Astrocyte (in vitro differentiated cells and primary cell): ENCODE results near the gene MAK. TPM values are rescaled to one million over a fixed set of nuclear protein-coding genes. Genes with fewer than 3 reads are reported as not detected.

Experiments used
- DNase-seq: peaks from one replicate; pipeline ENCODE4 v3.0.0-alpha.2; 2010; ENCODE audit warnings: low read depth
- FAIRE-seq: peaks from 2 replicates; lab custom pipeline; 2011; peaks lifted over from hg19 to GRCh38; lab: Jason Lieb, UNC
- H2AFZ ChIP-seq: 2 replicates; pipeline ENCODE4 v1.6.0; 2012; ENCODE audit warnings: low read depth, low read length, inconsistent platforms
- H3K27ac ChIP-seq: 2 replicates; pipeline ENCODE4 v1.5.1; 2011; ENCODE audit warnings: low read depth, low read length, inconsistent platforms
- H3K27me3 ChIP-seq: 2 replicates; pipeline ENCODE4 v1.6.0; 2011; ENCODE audit warnings: low read length, inconsistent platforms; ENCODE audit not compliant: insufficient read depth
- H3K36me3 ChIP-seq: 2 replicates; pipeline ENCODE4 v1.5.1; 2011; ENCODE audit warnings: low read length, inconsistent platforms; ENCODE audit not compliant: insufficient read depth
- H3K4me1 ChIP-seq: 2 replicates; pipeline ENCODE4 v1.5.1; 2011; ENCODE audit warnings: low read length, inconsistent platforms; ENCODE audit not compliant: insufficient read depth
- H3K4me2 ChIP-seq: 2 replicates; pipeline ENCODE4 v1.6.0; 2012; ENCODE audit warnings: low read length, inconsistent platforms
- H3K4me3 ChIP-seq: 2 replicates; pipeline ENCODE4 v1.5.1; 2011; ENCODE audit warnings: low read depth, mild to moderate bottlenecking, low read length, inconsistent platforms; ENCODE audit not compliant: insufficient read depth
- H3K79me2 ChIP-seq: 2 replicates; pipeline ENCODE4 v1.6.0; 2012; ENCODE audit warnings: mild to moderate bottlenecking, low read length, inconsistent platforms; ENCODE audit not compliant: insufficient read depth
- H3K9ac ChIP-seq: 2 replicates; pipeline ENCODE4 v1.6.0; 2012; ENCODE audit warnings: mild to moderate bottlenecking, low read length, inconsistent platforms
- H3K9me3 ChIP-seq: 2 replicates; pipeline ENCODE4 v1.5.1; 2012; ENCODE audit warnings: low read depth, mild to moderate bottlenecking, low read length, inconsistent platforms; ENCODE audit not compliant: insufficient read depth
- H4K20me1 ChIP-seq: 2 replicates; pipeline ENCODE4 v1.6.0; 2012; ENCODE audit warnings: low read length, inconsistent platforms; ENCODE audit not compliant: insufficient read depth
- H3K27ac Mint-ChIP-seq: one replicate; pipeline ENCODE4 v1.8.0; 2021; ENCODE audit warnings: mild to moderate bottlenecking, mixed read lengths; ENCODE audit not compliant: unreplicated experiment
- H3K27me3 Mint-ChIP-seq: one replicate; pipeline ENCODE4 v1.8.0; 2021; ENCODE audit warnings: low read depth, mixed read lengths; ENCODE audit not compliant: unreplicated experiment
- H3K36me3 Mint-ChIP-seq: one replicate; pipeline ENCODE4 v1.8.0; 2021; ENCODE audit warnings: low read depth, mixed read lengths; ENCODE audit not compliant: unreplicated experiment
- H3K4me1 Mint-ChIP-seq: one replicate; pipeline ENCODE4 v1.8.0; 2021; ENCODE audit warnings: low read depth, mixed read lengths; ENCODE audit not compliant: unreplicated experiment
- H3K4me3 Mint-ChIP-seq: one replicate; pipeline ENCODE4 v1.8.0; 2021; ENCODE audit warnings: mild to moderate bottlenecking, moderate library complexity, mixed read lengths; ENCODE audit not compliant: unreplicated experiment
- H3K9me3 Mint-ChIP-seq: one replicate; pipeline ENCODE4 v1.8.0; 2021; ENCODE audit warnings: mild to moderate bottlenecking, mixed read lengths; ENCODE audit not compliant: unreplicated experiment
- EZH2 ChIP-seq: IDR thresholded peaks from 2 replicates; pipeline ENCODE4 v1.6.1; 2012; ENCODE audit warnings: mild to moderate bottlenecking, low read length, inconsistent platforms; ENCODE audit not compliant: insufficient read depth
- total RNA-seq: library from RNA; stranded (reverse); gene quantifications from 2 replicates; pipeline ENCODE4 v1.2.1, GENCODE V29; 2021
- TF ChIP-seq, protein P1 (sequence below): IDR thresholded peaks from 2 replicates; pipeline ENCODE4 v1.5.1; 2011; ENCODE audit warnings: low read depth, mild to moderate bottlenecking, inconsistent platforms, low read length, moderate library complexity; ENCODE audit not compliant: insufficient read depth

Gene MAK
- total RNA-seq, 1 donor from 2014 or later = 0.05 TPM

- H3K9me3 Mint-ChIP-seq = no peaks in the 10 kb centered on the region
- no peak overlapping the region for H3K27ac ChIP-seq
- H3K27me3 Mint-ChIP-seq = peaks cover 34% of the 10 kb centered on the region
- no peak for DNase-seq
- no peaks in the 10 kb centered on the region for H3K4me1 Mint-ChIP-seq
- no peaks in the 10 kb centered on the region for H3K36me3 Mint-ChIP-seq
- no peaks in the 10 kb centered on the region for H3K36me3 ChIP-seq
- H3K9ac ChIP-seq = no peak overlapping the region
- H2AFZ ChIP-seq = peak overlapping the region; percentile 83
- H3K4me2 ChIP-seq = peak overlapping the region; percentile 86
- peak overlapping the region; percentile 86 for H3K4me3 Mint-ChIP-seq
- FAIRE-seq = no peak
- no peaks in the 10 kb centered on the region for H4K20me1 ChIP-seq
- peak overlapping the region; percentile 61 for H3K4me3 ChIP-seq
- TF ChIP-seq, protein P1, sequence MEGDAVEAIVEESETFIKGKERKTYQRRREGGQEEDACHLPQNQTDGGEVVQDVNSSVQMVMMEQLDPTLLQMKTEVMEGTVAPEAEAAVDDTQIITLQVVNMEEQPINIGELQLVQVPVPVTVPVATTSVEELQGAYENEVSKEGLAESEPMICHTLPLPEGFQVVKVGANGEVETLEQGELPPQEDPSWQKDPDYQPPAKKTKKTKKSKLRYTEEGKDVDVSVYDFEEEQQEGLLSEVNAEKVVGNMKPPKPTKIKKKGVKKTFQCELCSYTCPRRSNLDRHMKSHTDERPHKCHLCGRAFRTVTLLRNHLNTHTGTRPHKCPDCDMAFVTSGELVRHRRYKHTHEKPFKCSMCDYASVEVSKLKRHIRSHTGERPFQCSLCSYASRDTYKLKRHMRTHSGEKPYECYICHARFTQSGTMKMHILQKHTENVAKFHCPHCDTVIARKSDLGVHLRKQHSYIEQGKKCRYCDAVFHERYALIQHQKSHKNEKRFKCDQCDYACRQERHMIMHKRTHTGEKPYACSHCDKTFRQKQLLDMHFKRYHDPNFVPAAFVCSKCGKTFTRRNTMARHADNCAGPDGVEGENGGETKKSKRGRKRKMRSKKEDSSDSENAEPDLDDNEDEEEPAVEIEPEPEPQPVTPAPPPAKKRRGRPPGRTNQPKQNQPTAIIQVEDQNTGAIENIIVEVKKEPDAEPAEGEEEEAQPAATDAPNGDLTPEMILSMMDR = no peak
- no peak for TF ChIP-seq EZH2
- H3K27ac Mint-ChIP-seq = no peak overlapping the region
- H3K4me1 ChIP-seq = peaks cover 9% of the 10 kb centered on the region
- peaks cover 38% of the 10 kb centered on the region for H3K27me3 ChIP-seq
- no peaks in the 10 kb centered on the region for H3K9me3 ChIP-seq
- no peaks in the 10 kb centered on the region for H3K79me2 ChIP-seq
These were observed 525 bp upstream of the MAK start for GRCh38 chr6:10838794-10839333.

GRCh38 chr6:10837622-10837994 is 731 bp downstream of the MAK start:
- no peaks in the 10 kb centered on the region for H3K4me1 Mint-ChIP-seq
- peak overlapping the region; percentile 86 for H3K4me3 Mint-ChIP-seq
- H3K4me3 ChIP-seq = peak overlapping the region; percentile 61
- H3K27me3 ChIP-seq = peaks cover 38% of the 10 kb centered on the region
- no peaks in the 10 kb centered on the region for H3K36me3 Mint-ChIP-seq
- H3K4me1 ChIP-seq = peaks cover 9% of the 10 kb centered on the region
- TF ChIP-seq, protein P1 = no peak
- no peak for TF ChIP-seq EZH2
- H3K27ac ChIP-seq = no peak overlapping the region
- H3K27me3 Mint-ChIP-seq = peaks cover 34% of the 10 kb centered on the region
- H3K9me3 ChIP-seq = no peaks in the 10 kb centered on the region
- no peak for FAIRE-seq
- H3K27ac Mint-ChIP-seq = no peak overlapping the region
- no peaks in the 10 kb centered on the region for H4K20me1 ChIP-seq
- no peaks in the 10 kb centered on the region for H3K9me3 Mint-ChIP-seq
- H3K9ac ChIP-seq = peak overlapping the region; percentile 58
- peak overlapping the region; percentile 86 for H3K4me2 ChIP-seq
- H2AFZ ChIP-seq = peak overlapping the region; percentile 83
- no peaks in the 10 kb centered on the region for H3K79me2 ChIP-seq
- H3K36me3 ChIP-seq = no peaks in the 10 kb centered on the region
- no peak for DNase-seq

DNA sequence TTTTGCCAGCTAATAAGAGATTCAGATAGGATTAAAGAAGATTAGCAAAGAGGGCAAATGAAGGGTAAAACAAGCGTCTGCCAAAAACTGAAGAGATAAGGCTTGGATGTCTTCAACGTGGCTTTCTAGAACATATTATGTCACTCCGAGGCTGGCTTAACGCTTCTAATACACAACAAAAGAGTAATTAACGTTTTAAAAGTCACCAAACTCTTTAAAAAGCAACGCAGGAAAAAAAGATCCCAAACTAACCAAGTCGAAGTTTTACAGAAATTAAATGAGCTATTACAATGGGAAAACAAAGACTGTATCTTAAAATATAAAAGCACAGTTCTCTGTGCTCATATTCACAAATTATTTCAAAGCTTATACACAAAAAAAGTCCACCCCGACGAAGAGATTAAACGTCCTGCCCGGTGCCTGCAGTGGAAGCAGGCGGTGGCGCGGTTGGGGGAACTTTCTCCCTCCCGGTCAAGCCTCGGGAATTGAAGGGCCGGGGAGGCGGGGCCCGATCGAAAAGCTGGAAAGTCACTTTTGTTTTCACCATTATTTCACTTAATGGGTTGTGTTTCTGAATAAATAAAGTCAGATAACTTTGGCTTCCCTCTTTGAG is 1.2 kb downstream of the MAK start:
- Histone ChIP-seq H3K36me3 (no peaks in the 10 kb centered on the region), H3K9me3 (no peaks in the 10 kb centered on the region), H3K9ac (peak overlapping the region; percentile 58), H4K20me1 (no peaks in the 10 kb centered on the region), H3K79me2 (no peaks in the 10 kb centered on the region), H3K4me1 (peaks cover 9% of the 10 kb centered on the region), H3K4me2 (peak overlapping the region; percentile 86), H3K4me3 (peak overlapping the region; percentile 61), H2AFZ (peak overlapping the region; percentile 5), H3K27me3 (peaks cover 38% of the 10 kb centered on the region), H3K27ac (no peak overlapping the region)
- Mint-ChIP-seq H3K4me3 (peak overlapping the region; percentile 86), H3K36me3 (no peaks in the 10 kb centered on the region), H3K9me3 (no peaks in the 10 kb centered on the region), H3K27ac (no peak overlapping the region), H3K4me1 (no peaks in the 10 kb centered on the region), H3K27me3 (peaks cover 32% of the 10 kb centered on the region)
- DNase-seq (no peak), FAIRE-seq (no peak)
- TF ChIP-seq EZH2 = no peak
